HUES64 (cell line): ENCODE results near the gene SAMD14.

ENCODE experiments used
- H3K27ac ChIP-seq: 2 replicates; pipeline ENCODE4 v1.7.0; 2013; ENCODE audit warnings: low read depth, low read length, inconsistent platforms
- H3K27me3 ChIP-seq: 2 replicates; pipeline ENCODE4 v1.6.1; 2013; ENCODE audit warnings: mild to moderate bottlenecking, low read length; ENCODE audit not compliant: insufficient read depth
- H3K36me3 ChIP-seq: 2 replicates; pipeline ENCODE4 v1.6.1; 2013; ENCODE audit warnings: mild to moderate bottlenecking, low read length; ENCODE audit not compliant: insufficient read depth
- H3K4me1 ChIP-seq: 2 replicates; pipeline ENCODE4 v1.6.1; 2013; ENCODE audit warnings: mild to moderate bottlenecking, low read length, moderate library complexity; ENCODE audit not compliant: insufficient read depth
- H3K4me3 ChIP-seq: 2 replicates; pipeline ENCODE4 v1.5.1; 2013; ENCODE audit warnings: mild to moderate bottlenecking, low read length, moderate library complexity
- H3K9ac ChIP-seq: 2 replicates; pipeline ENCODE4 v1.6.1; 2013; ENCODE audit warnings: mild to moderate bottlenecking, low read depth, low read length
- H3K9me3 ChIP-seq: 2 replicates; pipeline ENCODE4 v1.6.1; 2013; ENCODE audit warnings: low read depth, low read length; ENCODE audit not compliant: insufficient read depth
- WGBS: fragments of 150-250, 120-280 bp; methylation state at CpG from one replicate; pipeline ENCODE4 v1.1.7; 2013; ENCODE audit warnings: missing lambda C conversion rate; 5-methylcytosine and 5-hydroxymethylcytosine counted together

The SAMD14 gene

DNA sequence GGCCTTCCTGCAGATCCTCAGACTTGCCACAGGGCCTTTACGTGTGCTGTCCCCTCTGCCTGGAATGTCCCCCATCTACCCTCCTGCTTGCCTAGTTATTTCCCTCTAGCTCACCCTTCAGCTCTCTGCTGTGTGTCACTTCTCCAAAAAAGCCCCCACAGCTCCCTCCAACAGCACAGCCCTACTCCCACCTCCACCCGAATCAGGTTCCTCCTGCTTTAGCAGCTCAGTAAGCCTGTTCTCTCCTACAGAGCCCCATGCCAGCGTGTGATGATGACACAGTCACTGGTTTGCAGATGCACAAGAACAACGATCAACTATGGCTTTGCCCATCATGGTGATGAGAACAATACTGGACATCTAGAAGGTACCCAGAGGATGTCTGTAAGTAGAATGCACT lies 7.1 kb upstream of the SAMD14 start:
- WGBS, result 93% methylated on average over 4 of the region's 4 CpGs
- Histone ChIP-seq H3K9ac (no peak overlapping the region), H3K27ac (no peak overlapping the region), H3K36me3 (peaks cover 47% of the 10 kb centered on the region), H3K27me3 (no peaks in the 10 kb centered on the region; the same call in 1 of the 2 replicates), H3K4me3 (no peak overlapping the region), H3K9me3 (no peaks in the 10 kb centered on the region), H3K4me1 (peaks cover 22% of the 10 kb centered on the region)

- H3K4me1 ChIP-seq, result peaks cover 22% of the 10 kb centered on the region
- H3K27me3 ChIP-seq, result peaks cover 3% of the 10 kb centered on the region
- no peak overlapping the region for H3K4me3 ChIP-seq
- no peaks in the 10 kb centered on the region for H3K9me3 ChIP-seq
- H3K27ac ChIP-seq, result no peak overlapping the region
- H3K36me3 ChIP-seq, result peaks cover 40% of the 10 kb centered on the region
- WGBS, result 94% methylated on average over 11 of the region's 11 CpGs
- no peak overlapping the region for H3K9ac ChIP-seq
Measured at GRCh38 chr17:50136096-50136687, 6.2 kb upstream of the SAMD14 start.

DNA sequence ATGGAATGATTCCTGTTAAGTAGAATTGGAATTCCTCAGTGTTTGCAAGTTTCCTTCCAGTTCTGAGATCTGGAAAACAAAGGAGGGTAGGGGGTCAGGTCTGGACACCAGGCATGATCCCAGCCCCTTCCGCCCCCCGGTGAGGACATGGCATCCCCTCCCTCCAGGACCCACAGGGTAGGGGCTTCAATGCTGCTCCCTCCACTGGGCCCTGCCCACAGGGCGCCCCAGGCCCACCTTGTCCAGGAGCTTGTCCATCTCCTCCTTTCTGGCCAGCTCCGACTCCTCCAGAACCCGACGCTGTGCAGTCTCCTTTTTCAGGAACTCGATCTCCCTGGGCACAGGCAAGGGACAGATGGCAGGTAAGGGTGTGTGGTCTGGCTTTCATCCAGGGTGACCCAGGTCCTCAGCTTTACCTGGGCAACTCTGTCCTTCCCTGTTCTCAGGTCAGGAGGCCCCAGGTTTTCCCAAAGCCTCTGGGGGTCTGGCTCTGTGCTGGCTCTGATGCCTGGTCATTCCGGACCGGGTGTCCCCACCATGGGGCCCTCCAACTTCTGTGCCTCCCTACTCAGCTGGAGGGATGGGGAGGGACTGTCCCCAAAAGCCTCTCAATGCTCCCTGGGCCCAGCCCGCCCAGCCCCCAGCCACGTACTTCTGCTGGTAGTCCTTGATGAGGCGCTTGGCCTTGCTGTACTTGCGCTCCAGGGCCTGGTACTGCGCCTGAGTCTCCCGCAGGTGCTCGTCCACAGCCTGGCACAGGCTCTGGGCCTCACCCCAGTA lies 5.5 kb upstream of the SAMD14 start:
- Histone ChIP-seq H3K9me3 (no peaks in the 10 kb centered on the region), H3K4me3 (no peak overlapping the region), H3K27me3 (peaks cover 5% of the 10 kb centered on the region), H3K27ac (no peak overlapping the region), H3K36me3 (peaks cover 34% of the 10 kb centered on the region), H3K9ac (no peak overlapping the region), H3K4me1 (peaks cover 27% of the 10 kb centered on the region)
- 93% methylated on average over 16 of the region's 16 CpGs for WGBS

DNA sequence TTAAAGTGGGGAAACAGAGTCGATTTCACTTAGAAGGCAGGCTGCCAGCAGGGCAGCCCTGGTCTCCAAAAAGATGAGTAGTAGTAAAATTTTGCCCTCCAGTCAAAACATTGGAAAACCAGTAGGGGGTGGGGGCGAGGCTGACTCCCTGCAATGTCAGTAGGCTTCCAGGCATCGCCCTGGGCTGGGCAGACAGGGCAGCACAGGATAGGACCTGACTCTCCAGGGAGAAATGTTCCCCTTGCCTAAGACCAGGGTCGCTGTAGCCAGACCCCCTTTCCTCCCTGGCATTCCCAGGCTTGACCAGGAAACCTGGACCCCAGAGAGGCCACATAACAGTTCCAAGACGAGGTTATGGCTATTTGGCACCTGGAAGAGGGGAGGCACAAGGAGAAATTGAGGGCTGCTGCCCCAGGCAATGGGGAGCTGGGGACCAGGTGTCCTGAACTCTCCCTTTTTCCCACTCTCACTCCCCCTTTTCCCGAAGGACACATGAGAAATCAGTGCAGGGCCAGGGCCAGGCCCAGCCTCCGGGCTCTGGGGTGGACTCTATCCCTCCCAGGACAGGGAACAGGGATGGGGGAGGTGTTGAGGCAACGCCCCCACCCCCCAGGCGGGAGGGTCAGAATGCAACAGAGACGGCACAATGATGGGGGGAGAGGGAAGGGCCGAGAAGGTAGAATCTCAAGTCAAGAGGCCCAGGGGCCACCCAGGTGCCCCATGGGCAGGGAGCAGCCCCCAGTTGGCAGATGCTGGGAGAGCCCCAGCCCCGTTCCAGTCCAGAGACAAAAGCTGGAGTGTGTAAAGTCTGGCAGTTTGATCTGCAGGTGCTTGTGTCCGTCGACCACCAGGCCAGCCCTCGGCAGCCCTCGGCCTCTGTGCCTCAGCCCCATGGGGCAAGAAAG lies 4.5 kb upstream of the SAMD14 start:
- peaks cover 27% of the 10 kb centered on the region for H3K4me1 ChIP-seq
- H3K9me3 ChIP-seq, result no peaks in the 10 kb centered on the region
- peaks cover 5% of the 10 kb centered on the region for H3K27me3 ChIP-seq
- H3K27ac ChIP-seq, result no peak overlapping the region
- H3K9ac ChIP-seq, result no peak overlapping the region
- H3K36me3 ChIP-seq, result peaks cover 30% of the 10 kb centered on the region
- WGBS, result 59% methylated on average over 16 of the region's 16 CpGs
- H3K4me3 ChIP-seq, result no peak overlapping the region

DNA sequence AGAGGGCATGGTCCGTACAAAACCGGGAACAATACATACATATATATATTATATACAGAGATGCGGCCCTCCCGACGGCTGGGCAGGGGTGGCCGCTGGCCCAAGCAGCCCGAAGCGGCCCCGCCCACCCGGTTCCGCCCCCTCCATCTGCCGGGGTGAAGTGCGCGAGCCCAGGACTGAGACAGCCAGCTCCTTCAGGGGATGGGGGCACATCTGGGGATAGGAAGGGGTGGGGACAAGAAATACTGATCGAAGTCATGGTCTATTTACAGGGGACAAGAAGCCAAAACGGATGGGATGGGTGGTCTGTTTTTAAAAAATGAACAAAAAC lies 3.8 kb upstream of the SAMD14 start:
- H3K9ac ChIP-seq, result no peak overlapping the region
- H3K27ac ChIP-seq, result no peak overlapping the region
- peaks cover 5% of the 10 kb centered on the region for H3K27me3 ChIP-seq
- no peaks in the 10 kb centered on the region for H3K9me3 ChIP-seq
- H3K4me3 ChIP-seq, result no peak overlapping the region
- peaks cover 27% of the 10 kb centered on the region for H3K4me1 ChIP-seq
- peaks cover 23% of the 10 kb centered on the region for H3K36me3 ChIP-seq
- WGBS, result 21% methylated on average over 14 of the region's 16 CpGs

GRCh38 chr17:50133028-50133768 lies 3.2 kb upstream of the SAMD14 start:
- WGBS, result 44% methylated on average over 6 of the region's 7 CpGs
- Histone ChIP-seq H3K4me1 (peaks cover 27% of the 10 kb centered on the region), H3K27me3 (peaks cover 5% of the 10 kb centered on the region), H3K9me3 (no peaks in the 10 kb centered on the region), H3K4me3 (no peak overlapping the region), H3K9ac (no peak overlapping the region), H3K36me3 (peaks cover 17% of the 10 kb centered on the region), H3K27ac (peak overlapping the region; percentile 12; the same call in 1 of the 2 replicates)

DNA sequence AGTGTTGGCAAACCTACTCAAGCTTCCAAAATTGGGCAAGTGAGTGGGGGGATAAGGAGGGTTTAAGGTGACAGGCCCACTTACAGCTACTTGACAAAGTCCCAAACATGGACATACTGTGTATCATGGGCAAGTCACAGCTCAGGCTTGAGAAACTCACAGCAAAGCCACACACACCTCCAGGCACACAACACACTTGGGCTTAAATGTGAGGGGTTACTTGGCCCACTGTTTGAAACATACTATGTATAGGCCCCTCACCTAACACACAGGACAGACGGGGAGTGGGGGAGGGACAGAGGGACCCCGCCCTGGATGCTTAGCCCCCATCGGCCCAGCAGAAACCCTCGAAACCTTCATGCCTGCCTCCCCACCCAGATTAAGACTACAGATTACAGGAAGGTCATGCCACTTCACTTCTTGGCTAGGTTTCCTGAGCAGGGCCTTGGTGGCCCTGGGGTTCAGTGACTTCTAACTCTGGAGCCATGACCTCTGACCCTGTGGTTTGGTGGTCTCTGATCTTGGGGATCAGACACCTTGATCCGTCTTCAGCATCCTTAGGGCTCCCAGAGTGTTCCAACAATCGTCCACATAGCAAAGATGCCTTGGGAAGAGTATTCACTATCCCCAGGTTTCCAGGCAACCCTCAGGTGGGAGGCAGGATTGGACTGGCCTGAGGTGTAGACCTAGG lies 2.3 kb upstream of the SAMD14 start:
- no peak overlapping the region for H3K27ac ChIP-seq
- H3K4me3 ChIP-seq, result no peak overlapping the region
- peaks cover 5% of the 10 kb centered on the region for H3K27me3 ChIP-seq
- 86% methylated on average over 6 of the region's 6 CpGs for WGBS
- H3K9me3 ChIP-seq, result no peaks in the 10 kb centered on the region
- H3K4me1 ChIP-seq, result peaks cover 36% of the 10 kb centered on the region
- peaks cover 11% of the 10 kb centered on the region; the same call in 1 of the 2 replicates for H3K36me3 ChIP-seq
- no peak overlapping the region for H3K9ac ChIP-seq

- H3K27ac ChIP-seq, result no peak overlapping the region
- 21% methylated on average over 16 of the region's 19 CpGs for WGBS
Measured at GRCh38 chr17:50130559-50131305, 772 bp upstream of the SAMD14 start.

GRCh38 chr17:50129353-50129727 lies 620 bp downstream of the SAMD14 start:
- peak overlapping the region; percentile 62 for H3K4me3 ChIP-seq
- H3K27ac ChIP-seq, result no peak overlapping the region
- no peaks in the 10 kb centered on the region for H3K36me3 ChIP-seq
- WGBS, result 1% methylated on average over 30 of the region's 31 CpGs
- peaks cover 31% of the 10 kb centered on the region for H3K4me1 ChIP-seq
- H3K9ac ChIP-seq, result no peak overlapping the region
- H3K9me3 ChIP-seq, result no peaks in the 10 kb centered on the region
- H3K27me3 ChIP-seq, result peaks cover 5% of the 10 kb centered on the region

More at GRCh38 chr17:50130559-50131305, 772 bp upstream of the SAMD14 start:
- H3K4me3 ChIP-seq, result peak overlapping the region; percentile 62
- no peaks in the 10 kb centered on the region for H3K9me3 ChIP-seq
- H3K27me3 ChIP-seq, result peaks cover 5% of the 10 kb centered on the region
- H3K4me1 ChIP-seq, result peaks cover 36% of the 10 kb centered on the region
- H3K9ac ChIP-seq, result no peak overlapping the region
- peaks cover 7% of the 10 kb centered on the region; the same call in 1 of the 2 replicates for H3K36me3 ChIP-seq
